Activated CD4-positive, alpha-beta T cell treated with anti-CD3 and anti-CD28 coated beads, Interleukin-2, amount 10 ng/mL, durations not matched to agents 24 days and 14 days (primary cell): ENCODE results near the gene TMEM97. TPM values are rescaled to one million over a fixed set of nuclear protein-coding genes. Genes with fewer than 3 reads are reported as not detected.
A peak's percentile ranks its signal among the peaks of the same experiment; 100 is the strongest.

Experiments used
- DNase-seq: peaks from one replicate; pipeline ENCODE4 v3.0.0; 2022
- H3K27ac Mint-ChIP-seq: one replicate; pipeline ENCODE4 v1.8.0; 2022; ENCODE audit warnings: mild to moderate bottlenecking, mixed read lengths
- H3K27me3 Mint-ChIP-seq: one replicate; pipeline ENCODE4 v1.8.0; 2022; ENCODE audit warnings: mixed read lengths
- H3K36me3 Mint-ChIP-seq: one replicate; pipeline ENCODE4 v1.8.0; 2022; ENCODE audit warnings: low read depth, mild to moderate bottlenecking, mixed read lengths
- H3K4me1 Mint-ChIP-seq: one replicate; pipeline ENCODE4 v1.8.0; 2021; ENCODE audit warnings: mixed read lengths
- H3K4me3 Mint-ChIP-seq: one replicate; pipeline ENCODE4 v1.8.0; 2022; ENCODE audit warnings: mild to moderate bottlenecking, moderate library complexity, mixed read lengths
- H3K9me3 Mint-ChIP-seq: one replicate; pipeline ENCODE4 v1.8.0; 2021; ENCODE audit warnings: mixed read lengths
- intact Hi-C: fragments of 100-400 bp; cut with micrococcal nuclease; formaldehyde crosslinking; loops from one replicate; pipeline ENCODE4 v1.15.1; 2023
- total RNA-seq: library from RNA; stranded (reverse); gene quantifications from 2 replicates; pipeline ENCODE4 v1.2.3, GENCODE V29; 2022

The TMEM97 gene
- total RNA-seq, 1 donor from 2014 or later: 69.0 TPM

- Mint-ChIP-seq H3K4me1 (peaks cover 41% of the 10 kb centered on the region), H3K36me3 (peaks cover 46% of the 10 kb centered on the region), H3K27ac (no peak overlapping the region), H3K27me3 (no peaks in the 10 kb centered on the region), H3K9me3 (no peaks in the 10 kb centered on the region), H3K4me3 (no peak overlapping the region)
- DNase-seq: no peak
- intact Hi-C loops: no loop called here
Observed at GRCh38 chr17:28324781-28325180, 5.8 kb downstream of the TMEM97 start.

- H3K27ac Mint-ChIP-seq: no peak overlapping the region
- H3K9me3 Mint-ChIP-seq: no peaks in the 10 kb centered on the region
- H3K36me3 Mint-ChIP-seq: peaks cover 42% of the 10 kb centered on the region
- no peaks in the 10 kb centered on the region for H3K27me3 Mint-ChIP-seq
- intact Hi-C loops: no loop called here
- no peak for DNase-seq
- peaks cover 37% of the 10 kb centered on the region for H3K4me1 Mint-ChIP-seq
- no peak overlapping the region for H3K4me3 Mint-ChIP-seq
Observed at GRCh38 chr17:28325211-28325610, 6.2 kb downstream of the TMEM97 start.

- DNase-seq: no peak
- H3K4me1 Mint-ChIP-seq: peaks cover 30% of the 10 kb centered on the region
- H3K36me3 Mint-ChIP-seq: peaks cover 39% of the 10 kb centered on the region
- H3K4me3 Mint-ChIP-seq: no peak overlapping the region
- no peaks in the 10 kb centered on the region for H3K9me3 Mint-ChIP-seq
- intact Hi-C loops: no loop called here
- H3K27me3 Mint-ChIP-seq: no peaks in the 10 kb centered on the region
- peak overlapping the region; percentile 29 for H3K27ac Mint-ChIP-seq
Observed at GRCh38 chr17:28326114-28326513, 7.1 kb downstream of the TMEM97 start.

GRCh38 chr17:28327031-28327607 lies 8.1 kb downstream of the TMEM97 start:
- intact Hi-C loops: loop anchor here (1.0 kb wide), 1 partner anchor 8 kb away; the partner anchor contains the start of gene TMEM97
- H3K36me3 Mint-ChIP-seq: peaks cover 39% of the 10 kb centered on the region
- H3K9me3 Mint-ChIP-seq: no peaks in the 10 kb centered on the region
- DNase-seq: no peak
- H3K27me3 Mint-ChIP-seq: no peaks in the 10 kb centered on the region
- no peak overlapping the region for H3K4me3 Mint-ChIP-seq
- no peak overlapping the region for H3K27ac Mint-ChIP-seq
- H3K4me1 Mint-ChIP-seq: peaks cover 22% of the 10 kb centered on the region

GRCh38 chr17:28327709-28328108 lies 8.7 kb downstream of the TMEM97 start:
- H3K27me3 Mint-ChIP-seq: no peaks in the 10 kb centered on the region
- DNase-seq: no peak
- H3K4me3 Mint-ChIP-seq: no peak overlapping the region
- no peak overlapping the region for H3K27ac Mint-ChIP-seq
- peaks cover 35% of the 10 kb centered on the region for H3K36me3 Mint-ChIP-seq
- H3K9me3 Mint-ChIP-seq: no peaks in the 10 kb centered on the region
- H3K4me1 Mint-ChIP-seq: peaks cover 20% of the 10 kb centered on the region
- intact Hi-C loops: loop anchor here (1.0 kb wide), 1 partner anchor 8 kb away; the partner anchor contains the start of gene TMEM97

- H3K36me3 Mint-ChIP-seq: peaks cover 33% of the 10 kb centered on the region
Observed at GRCh38 chr17:28328325-28328724, 9.3 kb downstream of the TMEM97 start.

GRCh38 chr17:28330671-28331070 lies 11.7 kb downstream of the TMEM97 start:
- Mint-ChIP-seq H3K4me3 (no peak overlapping the region), H3K4me1 (peaks cover 26% of the 10 kb centered on the region), H3K27me3 (no peaks in the 10 kb centered on the region), H3K27ac (no peak overlapping the region), H3K9me3 (no peaks in the 10 kb centered on the region), H3K36me3 (peaks cover 33% of the 10 kb centered on the region)
- intact Hi-C loops: no loop called here
- DNase-seq: no peak

More at GRCh38 chr17:28328325-28328724, 9.3 kb downstream of the TMEM97 start:
- intact Hi-C loops: no loop called here
- no peaks in the 10 kb centered on the region for H3K9me3 Mint-ChIP-seq
- DNase-seq: no peak
- H3K4me3 Mint-ChIP-seq: no peak overlapping the region
- H3K27ac Mint-ChIP-seq: no peak overlapping the region
- peaks cover 19% of the 10 kb centered on the region for H3K4me1 Mint-ChIP-seq
- no peaks in the 10 kb centered on the region for H3K27me3 Mint-ChIP-seq

- Mint-ChIP-seq H3K27ac (no peak overlapping the region), H3K4me1 (peaks cover 31% of the 10 kb centered on the region), H3K4me3 (no peak overlapping the region), H3K9me3 (no peaks in the 10 kb centered on the region), H3K36me3 (peaks cover 24% of the 10 kb centered on the region), H3K27me3 (no peaks in the 10 kb centered on the region)
- intact Hi-C loops: no loop called here
- DNase-seq: no peak
Observed at GRCh38 chr17:28331891-28332420, 13.0 kb downstream of the TMEM97 start.

GRCh38 chr17:28333083-28333746 lies 14.2 kb downstream of the TMEM97 start:
- Mint-ChIP-seq H3K4me3 (peak overlapping the region; percentile 97), H3K27ac (no peak overlapping the region), H3K27me3 (no peaks in the 10 kb centered on the region), H3K36me3 (peaks cover 14% of the 10 kb centered on the region), H3K9me3 (no peaks in the 10 kb centered on the region), H3K4me1 (peaks cover 30% of the 10 kb centered on the region)
- DNase-seq: no peak
- intact Hi-C loops: no loop called here

GRCh38 chr17:28334171-28334570 lies 15.2 kb downstream of the TMEM97 start:
- intact Hi-C loops: no loop called here
- H3K36me3 Mint-ChIP-seq: peaks cover 9% of the 10 kb centered on the region

GRCh38 chr17:28334666-28335200 lies 15.7 kb downstream of the TMEM97 start:
- Mint-ChIP-seq H3K4me3 (peak overlapping the region; percentile 97), H3K9me3 (no peaks in the 10 kb centered on the region), H3K4me1 (peaks cover 34% of the 10 kb centered on the region), H3K27ac (peak overlapping the region; percentile 96), H3K36me3 (peaks cover 11% of the 10 kb centered on the region), H3K27me3 (no peaks in the 10 kb centered on the region)
- intact Hi-C loops: loop anchor here (1.0 kb wide), 4 partner anchors 15 to 293 kb away; partner anchors contain the start of genes POLDIP2, SARM1 and TMEM97
- no peak for DNase-seq

More at GRCh38 chr17:28334171-28334570, 15.2 kb downstream of the TMEM97 start:
- H3K9me3 Mint-ChIP-seq: no peaks in the 10 kb centered on the region
- H3K27ac Mint-ChIP-seq: peak overlapping the region; percentile 96
- H3K27me3 Mint-ChIP-seq: no peaks in the 10 kb centered on the region
- peaks cover 34% of the 10 kb centered on the region for H3K4me1 Mint-ChIP-seq
- no peak for DNase-seq
- H3K4me3 Mint-ChIP-seq: peak overlapping the region; percentile 97

GRCh38 chr17:28335201-28335958 lies 16.4 kb downstream of the TMEM97 start, which contains the start of the genes IFT20 and TNFAIP1:
TSS of gene IFT20 (minus strand) at chr17:28335472. CDS start at chr17:28331985, 3,487 bp downstream.
TSS of gene TNFAIP1 (plus strand) at chr17:28335761. CDS start at chr17:28339522, 3,761 bp downstream.
- no peaks in the 10 kb centered on the region for H3K27me3 Mint-ChIP-seq
- DNase-seq: peak; percentile 99
- H3K4me1 Mint-ChIP-seq: peaks cover 34% of the 10 kb centered on the region
- intact Hi-C loops: loop anchor here (1.0 kb wide), 4 partner anchors 16 to 294 kb away; partner anchors contain the start of genes POLDIP2, SARM1 and TMEM97
- peak within 1 kb of the TSS; percentile 97 for H3K4me3 Mint-ChIP-seq
- H3K9me3 Mint-ChIP-seq: no peaks in the 10 kb centered on the region
- H3K36me3 Mint-ChIP-seq: peaks cover 14% of the 10 kb centered on the region
- peak within 1 kb of the TSS; percentile 96 for H3K27ac Mint-ChIP-seq
